Measurements from ENCODE around the gene MS4A1.
"Not testable (repeated sequence)": the region's sequence is repeated elsewhere in the genome, so short reads cannot be mapped to it uniquely, and the experiment has no call there.

Gene MS4A1

DNA sequence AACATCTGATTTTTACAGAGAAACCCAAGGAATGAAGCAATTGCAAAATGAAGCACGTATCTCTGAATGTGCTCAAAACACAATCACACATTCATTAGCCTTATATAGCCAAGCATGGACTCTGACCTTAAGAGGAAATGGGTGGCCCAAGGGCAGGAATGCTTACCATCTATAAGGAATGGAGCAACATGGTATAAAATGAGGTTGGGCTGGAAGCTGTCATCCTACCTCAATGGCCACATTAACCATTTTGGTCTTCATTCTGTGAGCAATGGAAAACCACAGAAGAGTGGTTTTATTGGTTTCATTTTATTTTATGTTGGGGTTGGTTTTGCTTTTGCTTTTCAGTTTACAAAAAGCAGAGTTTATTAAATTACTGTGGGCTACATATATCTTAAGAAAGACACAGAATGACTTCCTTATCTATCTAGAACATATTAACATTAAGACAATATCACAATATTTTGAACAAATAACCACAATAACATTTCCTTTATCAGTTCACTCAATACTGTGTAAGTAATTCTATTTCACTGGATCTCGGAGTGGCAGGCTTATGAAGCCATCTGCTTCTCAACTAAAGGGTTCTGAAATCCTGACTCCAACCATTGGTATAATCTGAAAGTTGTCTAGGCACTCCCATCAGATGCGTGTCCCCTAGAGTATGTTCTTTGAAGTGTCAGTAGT is 48.7 kb downstream of the MS4A1 start:
- DNase-seq (ENCODE audit: low spot score), result peak; percentile 2

DNA sequence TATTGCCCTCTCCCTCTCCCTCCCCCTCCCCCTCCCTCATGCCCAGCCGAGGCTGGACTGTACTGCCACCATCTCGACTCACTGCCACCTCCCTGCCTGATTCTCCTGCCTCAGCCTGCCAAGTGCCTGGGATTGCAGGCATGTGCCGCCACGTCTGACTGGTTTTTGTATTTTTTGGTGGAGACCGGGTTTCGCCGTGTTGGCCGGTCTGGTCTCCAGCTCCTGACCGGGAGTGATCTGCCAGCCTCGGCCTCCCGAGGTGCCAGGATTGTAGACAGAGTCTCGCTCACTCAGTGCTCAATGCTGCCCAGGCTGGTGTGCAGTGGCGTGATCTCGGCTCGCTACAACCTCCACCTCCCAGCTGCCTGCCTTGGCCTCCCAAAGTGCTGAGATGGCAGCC is 54.0 kb downstream of the MS4A1 start:
- not testable (repeated sequence) for DNase-seq (ENCODE audit: low spot score)

DNA sequence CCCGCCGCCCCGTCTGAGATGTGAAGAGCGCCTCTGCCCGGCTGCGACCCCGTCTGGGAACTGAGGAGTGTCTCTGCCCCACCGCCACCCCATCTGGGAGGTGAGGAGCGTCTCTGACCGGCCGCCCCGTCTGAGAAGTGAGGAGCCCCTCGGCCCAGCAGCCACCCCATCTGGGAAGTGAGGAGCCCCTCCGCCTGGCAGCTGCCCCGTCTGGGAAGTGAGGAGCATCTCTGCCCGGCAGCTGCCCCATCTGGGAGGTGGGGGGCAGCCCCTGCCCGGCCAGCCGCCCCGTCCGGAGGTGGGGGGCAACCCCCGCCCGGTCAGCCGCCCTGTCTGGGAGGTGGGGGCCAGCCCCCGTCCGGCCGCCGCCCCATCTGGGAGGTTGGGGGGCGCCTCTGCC is 54.6 kb downstream of the MS4A1 start:
- DNase-seq (ENCODE audit: low spot score), result not testable (repeated sequence)

DNA sequence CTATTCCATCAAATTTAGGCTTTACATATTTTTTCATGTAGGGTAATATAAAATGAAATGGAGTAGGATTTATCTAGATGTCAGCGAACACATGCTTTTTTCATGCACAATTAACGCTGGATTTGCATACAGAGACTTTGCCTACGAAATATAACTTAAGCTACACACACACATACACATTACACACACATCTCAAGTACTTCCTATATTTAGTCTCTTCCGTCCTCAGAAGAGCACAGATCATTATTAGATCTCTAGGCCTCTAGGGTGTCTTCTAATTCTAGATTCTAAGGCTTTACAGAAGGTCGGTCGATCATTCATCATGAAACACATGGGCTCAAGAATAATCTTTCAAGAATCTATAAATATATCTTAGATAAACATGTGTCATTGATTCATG is 55.7 kb downstream of the MS4A1 start:
- DNase-seq (ENCODE audit: low spot score), result no peak

DNA sequence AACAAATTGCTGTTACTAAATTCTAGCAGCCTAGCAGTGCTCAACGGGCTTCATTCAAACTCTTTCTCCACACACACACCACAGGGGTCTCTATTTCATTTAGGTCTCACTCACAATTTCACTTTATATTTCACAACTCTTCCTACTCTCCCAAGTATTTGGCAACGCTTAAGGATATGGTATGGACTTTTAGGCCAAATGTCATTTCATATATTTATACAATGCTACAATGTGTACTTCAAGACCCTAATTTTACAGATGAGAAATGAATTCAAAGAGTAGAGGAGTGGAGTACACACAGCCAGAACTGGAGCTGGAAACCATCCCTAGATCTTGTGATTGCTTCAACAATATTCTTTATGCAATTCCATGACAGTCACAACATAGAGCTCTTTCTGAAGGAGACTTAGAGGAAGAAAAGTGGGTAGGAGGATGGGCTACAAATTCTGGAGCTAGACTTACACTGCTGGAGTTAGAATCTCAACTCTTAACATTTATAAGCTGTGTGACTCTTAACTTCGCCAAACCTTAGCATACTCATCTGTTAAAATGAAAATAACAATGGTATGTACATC is 57.1 kb downstream of the MS4A1 start:
- DNase-seq (ENCODE audit: low spot score), result no peak

DNA sequence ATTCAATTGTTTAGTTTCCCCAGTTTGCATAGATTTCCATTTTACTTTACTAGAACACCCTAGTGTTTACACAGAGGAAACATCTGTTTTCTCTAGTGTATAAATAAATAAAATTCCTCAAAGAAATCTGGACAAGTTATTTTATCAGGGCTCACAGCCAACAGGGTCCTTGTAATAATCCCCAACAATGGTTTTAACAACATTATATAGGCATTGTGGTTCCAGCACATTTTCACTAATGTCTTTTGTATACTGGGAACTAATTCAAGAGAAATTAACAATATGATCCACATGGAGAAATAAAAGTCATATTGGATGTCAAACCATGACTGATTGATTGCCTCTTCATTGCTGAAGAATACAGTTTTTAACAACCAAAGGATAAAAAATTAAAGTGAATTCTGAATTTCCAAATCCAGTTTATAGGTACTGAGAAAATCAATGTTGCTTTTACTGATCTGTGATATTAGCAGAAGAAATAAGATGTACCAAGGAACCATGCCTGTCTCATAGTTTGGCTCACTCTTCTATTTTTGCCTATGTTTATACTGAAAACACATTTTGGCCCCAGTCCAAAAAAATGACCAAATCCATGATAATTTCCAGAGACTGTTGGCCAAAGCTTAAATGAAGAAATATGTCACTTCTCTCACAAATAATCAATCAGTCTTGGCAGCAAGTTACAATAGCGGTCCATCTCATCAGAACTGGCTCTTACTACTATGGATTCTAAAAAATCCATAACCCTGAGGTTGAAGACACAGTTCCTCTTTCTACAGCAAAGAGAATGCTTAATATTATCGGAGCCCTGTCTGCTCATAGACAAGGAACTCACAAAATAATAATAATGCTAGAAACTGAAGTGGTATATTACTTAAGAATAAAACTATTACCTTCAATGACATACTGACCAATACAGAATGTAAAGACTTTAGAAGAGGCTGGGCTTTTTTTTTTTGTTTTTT is 58.1 kb downstream of the MS4A1 start:
- no peak for DNase-seq (ENCODE audit: low spot score)

DNA sequence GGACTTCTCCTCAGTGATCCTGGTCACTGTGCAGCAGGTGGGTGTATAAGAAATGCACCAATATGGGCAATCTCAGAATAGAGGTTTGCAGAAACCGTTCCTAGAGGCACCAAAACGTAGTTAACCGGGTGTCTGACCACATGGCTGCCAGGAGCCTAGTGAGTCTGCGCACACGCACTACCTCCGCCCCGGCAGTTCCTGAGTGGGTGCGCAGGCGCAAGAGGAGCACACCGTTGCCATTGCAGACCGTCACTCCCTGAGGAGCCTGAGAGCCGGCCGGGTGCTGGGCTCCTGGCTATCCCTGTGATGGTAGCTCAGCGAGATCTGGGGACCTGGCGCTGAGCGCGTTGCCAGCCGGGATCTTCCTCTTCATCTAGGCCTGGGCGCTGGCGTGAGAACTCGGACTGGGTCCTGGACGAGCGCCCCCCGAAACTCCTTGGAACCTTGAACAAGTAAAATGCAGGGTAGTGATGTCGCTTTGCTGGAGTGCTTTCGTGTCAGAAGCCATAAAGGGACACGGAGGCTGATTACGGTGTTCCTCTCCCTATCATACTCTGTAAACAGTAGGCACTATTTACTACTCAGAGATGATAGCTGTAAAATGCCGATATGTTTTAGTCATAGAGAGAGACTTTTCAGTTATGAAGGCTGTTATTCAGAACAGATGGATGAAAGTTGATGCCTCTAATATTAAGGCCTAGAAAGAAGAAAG is 59.7 kb downstream of the MS4A1 start, which contains the start of gene MS4A13:
Gene MS4A13, plus strand, starts transcription at position 249 of the 712 bp plus-strand sequence. CDS start 2,692 bp downstream, outside the sequence.
- DNase-seq (ENCODE audit: low spot score), result no peak
